HG03196 (cell line): ENCODE measurements around the gene MTAP.

Experiments
- ATAC-seq: cut with Tn5 transposase; IDR thresholded peaks from one replicate; pipeline ENCODE4 v1.9.1; 2021; ENCODE audit not compliant: unreplicated experiment

The MTAP gene

DNA sequence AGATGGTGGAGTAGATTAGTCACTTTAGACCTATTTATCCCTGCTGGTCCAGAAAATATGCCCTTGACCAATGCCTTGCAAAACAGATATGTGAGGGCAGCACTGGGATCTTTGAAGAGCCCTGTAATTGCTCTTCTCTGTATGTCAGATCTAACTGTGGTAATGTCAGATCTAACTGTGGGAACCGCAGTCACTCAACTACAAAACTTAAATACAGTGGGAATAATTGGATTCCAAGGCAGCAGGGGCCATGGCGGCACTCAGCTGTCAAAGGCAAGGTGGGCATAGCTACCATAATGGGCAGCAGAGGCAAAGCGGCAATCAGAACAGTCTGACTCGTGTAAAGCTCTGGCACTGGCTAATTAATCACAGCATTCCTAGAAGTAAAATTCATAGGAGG is 46.2 kb downstream of the MTAP start:
- no peak for ATAC-seq

DNA sequence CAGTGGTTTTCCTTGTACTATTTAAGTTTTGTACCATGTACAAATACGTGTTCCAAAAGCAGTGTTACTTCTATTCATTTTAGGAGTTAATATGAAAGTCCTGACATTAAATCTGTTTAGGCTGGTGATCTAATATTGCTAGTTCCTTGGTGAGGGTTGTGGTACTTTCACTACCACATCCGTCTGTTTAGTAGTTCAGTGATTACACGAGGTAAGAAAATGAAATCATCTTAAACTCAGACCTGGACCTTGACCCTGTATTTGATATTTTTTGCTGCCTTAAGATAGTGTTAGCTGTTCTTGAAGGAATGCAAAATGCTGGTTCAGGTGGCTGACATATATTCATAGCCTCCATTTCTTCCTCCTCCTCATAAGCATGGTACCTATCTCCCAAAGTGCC is 50.3 kb downstream of the MTAP start:
- ATAC-seq: peak; percentile 99

DNA sequence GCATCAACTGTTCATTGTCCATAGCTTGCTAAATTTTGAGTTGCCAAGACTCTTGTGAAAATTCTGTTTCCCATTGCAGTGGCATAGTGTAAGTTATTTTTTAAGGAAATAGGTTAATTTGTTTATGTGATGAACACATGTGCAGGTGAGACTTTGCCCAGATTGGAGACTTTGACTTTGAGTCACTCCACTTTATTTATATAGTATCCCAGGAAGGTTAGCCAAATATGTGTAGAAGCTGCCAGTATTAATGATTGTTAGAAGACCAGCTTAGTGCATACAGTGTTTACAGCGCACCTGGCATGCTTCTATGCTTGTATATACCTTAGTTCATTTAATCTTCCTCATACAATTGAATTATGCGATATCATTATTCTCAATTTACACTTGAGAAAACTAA is 51.0 kb downstream of the MTAP start:
- ATAC-seq: no peak

DNA sequence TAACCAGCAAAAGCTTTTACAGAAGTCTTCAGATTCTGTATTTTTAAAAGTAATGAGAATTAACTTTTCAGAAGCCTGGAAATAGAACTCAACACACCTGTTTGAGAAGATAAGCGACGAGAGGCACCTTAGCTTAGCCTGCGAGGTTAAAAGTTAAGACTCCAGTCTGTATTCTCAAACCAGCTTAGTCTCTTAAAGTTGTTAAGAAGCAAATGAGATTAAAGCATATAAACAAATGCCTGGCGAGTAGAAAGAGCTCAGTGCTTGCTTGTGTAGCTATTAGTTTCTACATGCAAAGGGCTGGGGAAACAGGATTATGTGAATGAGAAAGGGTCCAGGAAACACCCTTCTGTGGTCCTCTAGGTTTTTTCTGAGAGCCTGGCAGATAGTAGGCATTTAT is 51.7 kb downstream of the MTAP start:
- no peak for ATAC-seq

DNA sequence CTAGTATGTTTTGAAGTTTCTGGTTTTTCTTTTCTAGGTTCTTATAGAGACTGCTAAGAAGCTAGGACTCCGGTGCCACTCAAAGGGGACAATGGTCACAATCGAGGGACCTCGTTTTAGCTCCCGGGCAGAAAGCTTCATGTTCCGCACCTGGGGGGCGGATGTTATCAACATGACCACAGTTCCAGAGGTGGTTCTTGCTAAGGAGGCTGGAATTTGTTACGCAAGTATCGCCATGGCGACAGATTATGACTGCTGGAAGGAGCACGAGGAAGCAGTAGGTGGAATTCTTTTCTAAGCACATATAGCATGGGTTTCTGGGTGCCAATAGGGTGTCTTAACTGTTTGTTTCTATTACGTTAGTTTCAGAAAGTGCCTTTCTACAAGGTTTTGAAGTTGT is 52.2 kb downstream of the MTAP start:
- no peak for ATAC-seq

DNA sequence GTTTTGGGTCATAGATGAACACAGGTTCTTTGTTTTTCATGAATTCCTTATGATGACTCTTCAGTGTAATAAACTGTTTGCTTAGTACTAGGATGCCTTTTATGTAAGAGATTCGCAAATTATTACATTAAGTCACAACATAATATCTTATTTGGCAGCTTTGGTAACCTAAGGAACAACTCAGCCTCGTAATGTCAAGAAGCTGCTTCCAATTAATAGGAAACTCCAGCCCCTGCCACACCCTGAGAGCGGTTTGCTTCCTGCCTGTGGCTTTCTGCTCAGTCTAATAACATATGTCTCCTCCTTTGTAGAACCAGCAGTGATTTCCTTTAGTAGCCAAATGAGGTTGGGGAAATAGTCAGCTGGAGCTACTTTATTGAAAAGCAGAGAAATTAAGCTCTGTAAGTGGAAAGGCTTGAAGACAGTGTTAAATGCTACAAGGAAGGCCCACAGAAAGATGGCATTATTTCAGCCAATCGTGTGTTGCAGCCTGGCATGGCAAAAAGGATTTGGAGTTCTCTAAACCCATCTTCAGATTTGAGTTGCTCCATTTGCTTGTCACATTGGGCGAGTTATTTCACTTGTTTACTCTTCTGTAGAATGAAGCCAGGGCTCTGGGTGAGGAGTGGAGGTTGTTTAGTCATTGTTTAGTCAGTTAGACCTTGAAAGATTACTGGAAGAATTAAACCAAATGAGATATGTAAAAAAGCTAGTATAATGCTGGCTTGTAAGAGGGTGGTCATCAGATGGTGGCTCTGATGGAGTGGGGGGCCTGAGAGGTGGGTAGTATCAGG is 54.1 kb downstream of the MTAP start:
- ATAC-seq: no peak

DNA sequence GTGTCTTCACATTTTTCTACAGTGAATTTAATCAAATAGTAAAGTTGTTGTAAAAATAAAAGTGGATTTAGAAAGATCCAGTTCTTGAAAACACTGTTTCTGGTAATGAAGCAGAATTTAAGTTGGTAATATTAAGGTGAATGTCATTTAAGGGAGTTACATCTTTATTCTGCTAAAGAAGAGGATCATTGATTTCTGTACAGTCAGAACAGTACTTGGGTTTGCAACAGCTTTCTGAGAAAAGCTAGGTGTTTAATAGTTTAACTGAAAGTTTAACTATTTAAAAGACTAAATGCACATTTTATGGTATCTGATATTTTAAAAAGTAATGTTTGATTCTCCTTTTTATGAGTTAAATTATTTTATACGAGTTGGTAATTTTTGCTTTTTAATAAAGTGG is 60.4 kb downstream of the MTAP start:
- no peak for ATAC-seq

DNA sequence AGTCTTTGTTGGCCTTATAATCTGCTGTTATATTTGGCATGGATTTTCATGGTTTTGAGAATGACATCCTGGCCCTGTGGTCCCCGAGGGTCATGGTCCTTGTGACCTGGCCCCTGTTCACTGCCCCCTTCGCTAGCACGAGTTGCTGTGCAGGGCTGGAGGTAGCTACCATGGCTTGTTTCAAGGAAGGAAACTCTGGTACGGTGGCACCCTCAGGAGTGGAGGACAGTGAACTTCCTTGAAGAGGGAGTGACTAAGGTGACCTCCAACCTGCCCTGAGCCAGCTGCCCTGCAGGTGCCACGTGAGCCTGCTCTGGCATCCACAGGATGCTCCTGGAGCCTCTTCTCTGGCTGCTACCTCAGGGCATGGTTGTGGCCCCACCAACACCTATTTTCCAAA is 62.1 kb downstream of the MTAP start:
- no peak for ATAC-seq

DNA sequence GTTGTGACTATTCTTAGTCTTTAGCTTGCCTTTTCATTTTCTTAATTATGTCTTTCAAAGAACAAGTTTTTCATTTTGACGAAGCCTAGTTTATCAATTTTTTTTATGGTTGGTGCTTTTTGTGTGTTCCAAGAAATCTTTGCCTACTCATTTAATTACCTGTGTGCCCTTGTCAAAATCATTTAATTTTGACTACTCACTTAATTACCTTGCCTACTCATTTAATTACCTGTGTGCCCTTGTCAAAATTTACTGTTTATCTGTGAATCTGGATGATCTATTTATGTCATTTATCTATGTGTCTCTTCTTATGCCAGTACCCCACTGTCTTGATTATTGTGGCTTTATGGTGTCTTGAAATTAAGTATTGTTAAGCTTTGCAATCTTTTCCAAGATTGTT is 63.9 kb downstream of the MTAP start:
- no peak for ATAC-seq

DNA sequence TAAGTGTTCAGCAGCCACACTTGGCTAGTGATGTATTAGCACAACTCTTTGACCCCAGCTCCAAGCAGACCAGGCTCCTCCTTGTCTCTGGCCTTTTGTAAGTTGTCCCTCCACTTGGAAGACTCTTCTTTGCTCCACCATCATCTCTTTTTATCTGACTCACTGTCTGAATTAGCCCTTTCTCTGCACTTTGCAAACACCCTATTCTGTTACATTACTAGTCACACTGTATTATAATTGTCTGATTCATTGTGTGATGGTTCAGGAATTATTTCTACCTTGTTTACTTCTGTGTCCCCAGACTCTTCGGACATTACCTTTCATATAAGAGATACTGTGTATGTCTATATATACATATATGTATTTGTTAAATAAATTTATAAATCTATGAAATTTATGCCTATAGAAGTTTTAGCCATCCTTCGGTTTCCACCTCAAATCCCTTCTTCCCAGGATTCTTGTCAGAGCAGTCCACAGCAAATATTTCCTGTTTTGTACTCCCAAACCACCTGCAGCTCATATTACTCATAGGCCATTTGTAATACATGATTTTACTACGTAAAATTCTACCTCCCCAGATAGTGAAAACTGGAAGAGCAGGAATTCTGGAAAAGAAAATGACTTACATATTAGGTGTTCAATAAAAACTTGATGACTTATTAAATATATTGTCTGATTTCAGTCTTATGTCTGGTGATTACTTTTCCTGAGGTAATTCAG is 69.0 kb downstream of the MTAP start:
- ATAC-seq: no peak

DNA sequence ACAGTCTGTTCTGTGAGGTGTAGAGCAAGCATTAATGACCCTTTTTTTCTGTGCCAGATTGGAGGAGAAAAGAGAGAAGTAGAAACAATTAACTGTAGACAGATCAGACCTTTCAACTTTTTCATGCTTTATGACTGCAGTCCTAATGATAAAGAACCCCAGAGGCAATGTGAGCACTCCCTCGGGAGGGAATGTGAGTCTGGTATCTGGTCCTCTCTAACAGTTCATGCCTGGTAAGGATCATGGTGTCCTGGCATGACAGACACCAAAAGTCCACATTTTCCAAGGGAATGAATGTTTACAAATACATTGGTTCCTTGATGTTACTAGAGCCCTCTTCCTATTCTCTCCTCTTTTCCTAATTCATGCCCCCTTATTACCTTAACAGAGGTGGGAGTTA is 70.3 kb downstream of the MTAP start:
- no peak for ATAC-seq

DNA sequence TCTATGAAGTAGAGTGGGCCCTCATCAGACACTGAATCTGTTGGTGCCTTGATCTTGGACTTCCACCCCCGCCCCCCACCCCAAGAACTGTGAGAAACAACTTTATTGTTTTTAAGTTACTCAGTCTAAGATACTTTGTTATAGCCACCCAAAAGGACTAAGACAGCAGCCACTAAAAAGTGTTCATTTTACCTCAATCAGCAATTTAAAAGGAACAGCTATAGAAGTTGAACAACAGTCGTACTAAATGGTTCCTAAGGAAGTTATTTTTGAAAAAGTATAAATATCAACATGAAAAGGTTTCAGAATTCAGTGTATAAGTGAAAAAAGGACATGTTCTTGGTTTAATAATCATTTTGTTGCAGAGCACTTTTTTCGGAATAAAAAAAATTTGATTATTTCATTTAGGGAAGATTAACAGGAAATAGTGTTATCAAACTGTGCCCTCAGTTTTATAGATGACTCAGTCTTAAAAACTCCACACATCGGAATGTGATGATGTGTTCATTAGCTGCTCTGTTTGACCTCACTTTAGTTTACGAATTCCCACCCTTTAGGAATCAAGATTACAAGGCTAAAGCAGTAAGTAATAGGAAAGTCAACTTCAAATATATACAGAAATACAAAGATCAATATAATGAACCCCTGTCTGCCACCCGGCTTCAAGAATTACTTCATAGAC is 71.2 kb downstream of the MTAP start:
- ATAC-seq: no peak

DNA sequence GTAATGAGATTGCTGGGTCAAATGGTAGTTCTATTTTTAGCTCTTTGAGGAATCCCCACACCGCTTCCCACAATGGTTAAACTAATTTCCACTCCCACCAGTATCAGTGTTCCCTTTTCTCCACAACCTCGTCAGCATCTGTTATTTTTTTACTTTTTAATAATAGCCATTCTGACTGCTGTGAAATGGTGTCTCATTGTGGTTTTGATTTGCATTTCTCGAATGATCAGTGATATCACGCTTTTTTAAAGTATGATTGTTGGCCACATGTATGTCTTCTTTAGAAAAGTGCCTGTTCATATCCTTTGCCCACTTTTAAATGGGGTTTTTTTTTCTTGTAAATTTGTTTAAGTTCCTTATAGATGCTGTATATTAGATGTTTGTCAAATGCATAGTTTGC is 73.5 kb downstream of the MTAP start:
- no peak for ATAC-seq

DNA sequence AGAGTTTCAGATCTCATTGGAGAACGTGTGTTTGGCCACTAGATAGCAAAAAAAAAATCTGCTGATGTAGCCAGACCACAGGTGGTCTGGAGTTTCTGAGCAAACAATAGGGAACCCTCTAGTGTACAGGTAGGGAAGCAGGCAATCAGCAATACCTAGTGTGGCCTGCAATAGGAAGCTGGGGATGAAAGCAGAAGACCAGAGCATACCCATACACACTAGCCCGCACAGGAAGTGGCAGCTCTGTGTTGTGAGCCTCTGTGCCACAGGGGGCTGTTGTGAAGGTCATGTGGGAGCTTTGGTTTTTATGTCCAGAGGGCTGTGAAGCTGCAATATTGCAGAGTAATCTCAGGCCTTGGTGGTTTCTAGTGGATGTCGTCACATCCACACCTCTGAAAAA is 81.2 kb downstream of the MTAP start:
- no peak for ATAC-seq

DNA sequence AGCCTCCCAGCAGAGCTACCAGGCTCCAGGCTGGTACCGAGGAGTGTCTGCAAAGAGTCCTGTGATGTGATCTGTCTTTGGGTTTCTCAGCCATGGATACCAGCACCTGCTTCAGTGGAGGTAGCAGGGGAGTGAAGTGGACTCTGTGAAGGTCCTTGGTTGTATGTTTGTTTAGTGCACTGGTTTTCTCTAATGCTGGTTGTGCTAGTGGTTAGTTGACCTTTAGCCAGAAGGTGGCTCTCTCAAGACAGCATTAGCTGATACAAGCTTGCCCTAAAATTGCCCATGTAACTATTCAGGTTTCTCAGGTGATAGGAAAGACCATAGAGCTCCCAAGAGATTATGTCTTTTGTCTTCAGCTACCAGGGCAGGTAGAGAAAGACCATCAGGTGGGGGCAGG is 87.2 kb downstream of the MTAP start:
- no peak for ATAC-seq

DNA sequence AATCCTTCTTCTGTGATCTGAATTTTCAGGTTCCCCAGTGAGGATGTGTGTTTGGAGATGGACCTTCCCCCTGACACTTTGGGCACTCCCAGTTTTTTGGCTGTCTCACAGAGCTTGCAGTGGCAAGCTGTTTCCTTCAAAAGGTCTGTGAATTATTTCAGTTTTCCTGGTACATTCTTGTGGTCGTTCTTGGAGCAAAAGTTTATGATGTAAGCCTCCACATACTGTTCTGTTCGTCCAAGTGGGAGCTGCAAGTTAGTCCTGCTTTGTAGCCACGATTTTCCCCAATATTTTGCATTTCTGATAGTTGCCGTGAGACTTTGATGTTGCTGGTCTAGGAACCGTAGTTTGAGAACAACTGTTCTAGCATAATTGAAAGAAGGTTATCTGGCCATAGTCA is 88.3 kb downstream of the MTAP start:
- ATAC-seq: no peak

DNA sequence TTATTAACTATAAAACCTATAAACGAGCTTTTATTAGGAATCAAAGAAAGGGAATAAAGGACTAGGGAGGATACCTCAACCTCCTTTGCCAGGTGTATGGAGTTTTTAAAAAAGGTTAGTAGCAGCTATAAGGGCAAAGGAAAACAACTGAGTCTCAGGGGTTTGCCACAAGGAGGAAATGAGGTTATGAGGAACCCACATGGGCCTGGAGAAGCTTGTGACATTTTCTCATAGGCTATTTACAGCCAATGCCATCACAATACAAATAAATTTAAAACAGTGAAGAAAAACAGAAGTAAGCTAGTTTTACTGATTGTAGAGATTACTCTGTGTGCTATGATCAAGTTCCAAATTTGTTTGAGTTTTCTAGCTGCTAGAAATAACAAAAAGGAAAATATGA is 99.1 kb downstream of the MTAP start:
- no peak for ATAC-seq

DNA sequence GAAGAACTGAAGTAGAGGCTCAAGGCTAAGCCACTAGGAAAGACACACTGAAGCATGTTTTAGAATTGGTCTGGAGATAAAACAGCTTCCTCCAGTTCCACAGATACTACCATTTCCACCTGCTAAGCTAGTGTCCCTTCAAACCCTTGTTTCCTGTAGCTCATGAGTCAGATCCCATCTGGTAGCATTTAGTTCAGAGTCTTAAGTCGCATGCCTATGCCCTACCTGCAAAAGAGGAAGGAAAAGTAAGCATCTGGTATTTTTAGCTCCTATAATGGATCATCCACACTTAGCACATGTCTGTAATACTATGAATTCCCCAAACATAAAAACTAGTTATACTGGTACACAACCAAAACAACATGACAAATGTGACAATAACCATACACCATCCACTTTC is 99.7 kb downstream of the MTAP start:
- peak; percentile 71 for ATAC-seq

DNA sequence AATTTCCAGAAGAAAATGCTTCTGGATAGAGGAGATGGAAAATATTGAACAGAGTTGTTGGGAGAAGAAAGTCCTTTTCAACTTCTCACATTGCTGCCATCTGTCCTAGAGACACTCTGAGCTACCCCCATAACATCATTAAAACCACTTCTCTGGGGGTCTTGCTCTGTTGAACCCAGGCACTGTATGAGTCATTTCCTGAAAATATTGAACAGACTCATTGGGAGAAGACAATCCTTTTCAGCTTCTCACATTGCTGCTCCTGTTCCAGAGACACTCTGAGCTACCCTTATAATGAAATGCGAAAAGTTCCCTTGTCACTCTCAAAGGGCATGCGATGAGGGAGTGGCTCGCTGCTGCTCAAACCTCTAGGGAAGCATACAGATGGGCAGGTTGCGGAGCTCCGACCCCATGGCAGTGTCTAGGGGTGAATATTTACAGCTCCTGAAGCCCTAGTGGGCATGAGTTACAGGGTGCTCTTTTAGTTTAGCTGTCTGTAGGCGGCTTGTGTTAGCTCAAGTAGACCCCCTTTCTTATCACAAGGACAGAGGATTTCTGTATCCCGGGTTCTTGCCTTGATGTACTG is 101.0 kb downstream of the MTAP start:
- ATAC-seq: no peak

DNA sequence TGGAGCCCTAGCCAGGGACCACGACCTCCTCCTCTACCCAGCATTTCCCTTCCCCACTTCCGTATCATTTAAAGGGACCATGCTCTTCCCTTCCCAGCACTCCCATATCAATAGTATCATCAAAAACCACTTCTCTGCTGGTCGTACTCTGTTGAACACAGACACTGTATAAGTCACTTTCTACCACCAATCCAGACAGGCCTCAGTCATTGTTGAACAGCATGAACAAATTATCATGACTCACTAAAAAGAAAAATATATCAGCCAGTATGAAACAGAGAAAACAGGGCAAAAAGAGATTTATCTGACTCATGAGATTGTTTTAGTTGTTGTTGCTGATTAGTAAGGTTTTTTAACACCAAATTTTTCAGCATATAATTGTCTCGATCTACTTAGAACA is 101.9 kb downstream of the MTAP start:
- no peak for ATAC-seq

DNA sequence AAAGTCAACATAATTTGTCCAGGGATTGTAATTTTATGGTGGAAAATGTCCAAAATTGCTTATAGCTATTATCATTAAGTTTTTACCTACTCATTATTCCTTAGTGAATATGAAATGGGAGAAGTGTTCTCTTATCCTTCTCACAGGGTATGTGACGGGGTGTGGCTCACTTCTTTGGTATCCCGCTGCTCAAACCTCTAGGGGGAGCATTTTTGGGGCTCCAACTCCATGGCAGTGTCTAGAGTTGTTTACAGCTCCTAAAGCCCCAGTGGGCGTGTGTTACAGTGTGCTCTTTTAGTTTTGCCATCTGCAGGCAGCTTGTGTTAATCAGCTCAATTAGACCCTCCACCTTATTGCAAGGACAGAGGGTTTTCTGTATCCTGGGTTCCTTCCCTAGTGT is 102.3 kb downstream of the MTAP start:
- no peak for ATAC-seq

DNA sequence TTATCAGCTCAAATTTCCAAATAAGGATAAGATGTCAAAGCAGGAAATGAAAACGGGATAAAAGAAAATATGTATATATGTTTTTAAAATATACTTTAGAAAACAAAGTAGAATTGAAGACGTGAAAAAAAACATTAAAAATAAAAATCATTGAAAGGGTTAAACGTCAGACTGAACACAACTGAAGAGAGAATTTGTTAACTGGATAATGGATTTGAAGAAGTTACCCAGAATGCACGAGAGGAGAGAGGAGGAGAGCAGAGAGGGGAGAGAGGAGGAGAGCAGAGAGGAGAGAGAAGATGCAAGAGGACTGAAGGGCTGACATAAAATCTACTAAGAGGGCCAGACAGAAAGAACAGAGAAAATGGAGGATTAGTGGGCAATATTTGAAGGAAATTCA is 103.8 kb downstream of the MTAP start:
- ATAC-seq: no peak
